Neural progenitor cell (in vitro differentiated cells): ENCODE results near the gene BCAS3. TPM values are rescaled to one million over a fixed set of nuclear protein-coding genes. Genes with fewer than 3 reads are reported as not detected.

Source experiments
- DNase-seq: peaks from one replicate; pipeline ENCODE4 v3.0.0-alpha.2; 2016; ENCODE audit warnings: low spot score
- H2AFZ ChIP-seq: fragments of 200-600 bp; sonication (generic); replicated peaks from 2 replicates; pipeline ENCODE4 v1.6.1; 2016; ENCODE audit warnings: antibody characterized with exemption
- H3F3A ChIP-seq: fragments of 200-600 bp; sonication (generic); 2 replicates; pipeline ENCODE4 v1.6.1; 2016; ENCODE audit warnings: antibody characterized with exemption, low read depth
- H3K27ac ChIP-seq: fragments of 200-600 bp; sonication (generic); 2 replicates; pipeline ENCODE4 v1.5.1; 2016; ENCODE audit warnings: mild to moderate bottlenecking
- H3K27me3 ChIP-seq: fragments of 200-600 bp; sonication (generic); 2 replicates; pipeline ENCODE4 v1.6.1; 2016; ENCODE audit warnings: mild to moderate bottlenecking, moderate library complexity
- H3K36me3 ChIP-seq: fragments of 200-600 bp; sonication (generic); 2 replicates; pipeline ENCODE4 v1.5.1; 2016
- H3K4me1 ChIP-seq: fragments of 200-600 bp; sonication (generic); 2 replicates; pipeline ENCODE4 v1.6.1; 2016; ENCODE audit warnings: mixed run types
- H3K4me2 ChIP-seq: fragments of 200-600 bp; sonication (generic); 2 replicates; pipeline ENCODE4 v1.6.1; 2016
- H3K4me3 ChIP-seq: fragments of 200-600 bp; sonication (generic); 2 replicates; pipeline ENCODE4 v1.5.1; 2016
- H3K79me2 ChIP-seq: fragments of 200-600 bp; sonication (generic); 2 replicates; pipeline ENCODE4 v1.6.1; 2016; ENCODE audit warnings: low read depth
- H3K9ac ChIP-seq: fragments of 200-600 bp; sonication (generic); 2 replicates; pipeline ENCODE4 v1.6.1; 2016
- H3K9me3 ChIP-seq: fragments of 200-600 bp; sonication (generic); 2 replicates; pipeline ENCODE4 v1.5.1; 2016; ENCODE audit warnings: low read depth
- H4K20me1 ChIP-seq: fragments of 200-600 bp; sonication (generic); 2 replicates; pipeline ENCODE4 v1.6.1; 2016; ENCODE audit warnings: low read depth
- H3K27ac Mint-ChIP-seq: 3 replicates; pipeline ENCODE4 v1.8.0; 2021; ENCODE audit warnings: mixed read lengths
- H3K27me3 Mint-ChIP-seq: 2 replicates; pipeline ENCODE4 v1.8.0; 2022; ENCODE audit warnings: low read depth, mild to moderate bottlenecking, inconsistent platforms, moderate library complexity, mixed read lengths; ENCODE audit not compliant: insufficient read depth
- H3K36me3 Mint-ChIP-seq: 3 replicates; pipeline ENCODE4 v1.8.0; 2021; ENCODE audit warnings: mixed read lengths
- H3K4me1 Mint-ChIP-seq: 3 replicates; pipeline ENCODE4 v1.8.0; 2021; ENCODE audit warnings: mixed read lengths
- H3K4me3 Mint-ChIP-seq: 3 replicates; pipeline ENCODE4 v1.8.0; 2021; ENCODE audit warnings: mild to moderate bottlenecking, moderate library complexity, mixed read lengths
- H3K9me3 Mint-ChIP-seq: 3 replicates; pipeline ENCODE4 v1.8.0; 2020; ENCODE audit warnings: mixed read lengths
- CTCF ChIP-seq: fragments of 200-600 bp; sonication (generic); IDR thresholded peaks from 2 replicates; pipeline ENCODE4 v1.5.1; 2017; ENCODE audit warnings: antibody characterized with exemption, mild to moderate bottlenecking
- EZH2 ChIP-seq: fragments of 200-600 bp; sonication (generic); IDR thresholded peaks from 2 replicates; pipeline ENCODE4 v1.6.1; 2017; ENCODE audit warnings: antibody characterized with exemption, mild to moderate bottlenecking, moderate library complexity
- EZH2phosphoT487 ChIP-seq: fragments of 200-600 bp; sonication (generic); IDR thresholded peaks from 2 replicates; pipeline ENCODE4 v1.6.1; 2017; ENCODE audit warnings: antibody characterized with exemption
- total RNA-seq: library from RNA; depleted of rRNA; stranded (reverse); fragments of >200 nt; gene quantifications from 2 replicates; pipeline ENCODE4 v1.2.3, GENCODE V29; 2015; ENCODE audit warnings: low replicate concordance

Gene BCAS3
- total RNA-seq, 1 donor from 2014 or later = 60.9 TPM

- peak overlapping the region; percentile 70 for H2AFZ ChIP-seq
- Mint-ChIP-seq H3K9me3 (no peaks in the 10 kb centered on the region), H3K4me1 (peaks cover 12% of the 10 kb centered on the region), H3K4me3 (peak overlapping the region; percentile 98), H3K36me3 (no peaks in the 10 kb centered on the region), H3K27me3 (peaks cover 4% of the 10 kb centered on the region), H3K27ac (peak overlapping the region; percentile 85)
- no peak for TF ChIP-seq EZH2
- no peak for TF ChIP-seq CTCF
- no peak for TF ChIP-seq EZH2phosphoT487
- H3K27me3 ChIP-seq = no peaks in the 10 kb centered on the region
- H3F3A ChIP-seq = peaks cover 9% of the 10 kb centered on the region
- H3K9me3 ChIP-seq = no peaks in the 10 kb centered on the region
- H3K4me2 ChIP-seq = peak overlapping the region; percentile 85
- H3K9ac ChIP-seq = peak overlapping the region; percentile 67
- H3K27ac ChIP-seq = peak overlapping the region; percentile 11
- no peak for DNase-seq
- no peaks in the 10 kb centered on the region for H4K20me1 ChIP-seq
- peak overlapping the region; percentile 55 for H3K4me3 ChIP-seq
- no peaks in the 10 kb centered on the region for H3K79me2 ChIP-seq
- H3K4me1 ChIP-seq = peaks cover 5% of the 10 kb centered on the region
- H3K36me3 ChIP-seq = no peaks in the 10 kb centered on the region
These were observed 430 bp downstream of the BCAS3 start for GRCh38 chr17:60678118-60678444.

- H3K4me3 ChIP-seq = no peak overlapping the region
- H3K27me3 ChIP-seq = no peaks in the 10 kb centered on the region
- H3K27ac ChIP-seq = no peak overlapping the region
- H3K9ac ChIP-seq = no peak overlapping the region
- no peaks in the 10 kb centered on the region for H3K9me3 ChIP-seq
- Mint-ChIP-seq H3K9me3 (no peaks in the 10 kb centered on the region), H3K27me3 (peaks cover 4% of the 10 kb centered on the region), H3K27ac (no peak overlapping the region), H3K4me1 (peaks cover 12% of the 10 kb centered on the region), H3K36me3 (no peaks in the 10 kb centered on the region), H3K4me3 (peak overlapping the region; percentile 98)
- no peaks in the 10 kb centered on the region for H4K20me1 ChIP-seq
- H3K4me1 ChIP-seq = peaks cover 5% of the 10 kb centered on the region
- H2AFZ ChIP-seq = no peak overlapping the region
- peaks cover 9% of the 10 kb centered on the region for H3F3A ChIP-seq
- DNase-seq = no peak
- H3K4me2 ChIP-seq = no peak overlapping the region
- no peaks in the 10 kb centered on the region for H3K36me3 ChIP-seq
- TF ChIP-seq EZH2phosphoT487 (no peak), EZH2 (no peak), CTCF (no peak)
- no peaks in the 10 kb centered on the region for H3K79me2 ChIP-seq
These were observed 1.6 kb downstream of the BCAS3 start for GRCh38 chr17:60679287-60679686.

GRCh38 chr17:60680754-60681153, 3.1 kb downstream of the BCAS3 start:
- H3K36me3 Mint-ChIP-seq = no peaks in the 10 kb centered on the region
- no peak for TF ChIP-seq EZH2
- TF ChIP-seq EZH2phosphoT487 = no peak
- no peak for TF ChIP-seq CTCF
- Histone ChIP-seq H3K4me2 (no peak overlapping the region), H3K9ac (no peak overlapping the region), H3K27ac (no peak overlapping the region), H3K4me3 (no peak overlapping the region), H4K20me1 (no peaks in the 10 kb centered on the region), H3F3A (peaks cover 9% of the 10 kb centered on the region), H3K79me2 (no peaks in the 10 kb centered on the region), H3K36me3 (no peaks in the 10 kb centered on the region), H3K4me1 (peaks cover 5% of the 10 kb centered on the region), H3K9me3 (no peaks in the 10 kb centered on the region), H2AFZ (no peak overlapping the region), H3K27me3 (no peaks in the 10 kb centered on the region)
- no peak overlapping the region for H3K27ac Mint-ChIP-seq
- no peaks in the 10 kb centered on the region for H3K9me3 Mint-ChIP-seq
- no peaks in the 10 kb centered on the region for H3K27me3 Mint-ChIP-seq
- H3K4me3 Mint-ChIP-seq = no peak overlapping the region
- peaks cover 12% of the 10 kb centered on the region for H3K4me1 Mint-ChIP-seq
- DNase-seq = no peak

- H3K4me3 ChIP-seq = no peak overlapping the region
- H3K9me3 ChIP-seq = no peaks in the 10 kb centered on the region
- H3F3A ChIP-seq = no peaks in the 10 kb centered on the region
- H3K27me3 Mint-ChIP-seq = no peaks in the 10 kb centered on the region
- DNase-seq = no peak
- H3K79me2 ChIP-seq = no peaks in the 10 kb centered on the region
- no peak overlapping the region for H3K27ac Mint-ChIP-seq
- no peak overlapping the region for H3K9ac ChIP-seq
- no peak overlapping the region for H2AFZ ChIP-seq
- TF ChIP-seq EZH2 = no peak
- no peaks in the 10 kb centered on the region for H3K4me1 Mint-ChIP-seq
- H3K36me3 ChIP-seq = no peaks in the 10 kb centered on the region
- H4K20me1 ChIP-seq = no peaks in the 10 kb centered on the region
- H3K4me2 ChIP-seq = no peak overlapping the region
- H3K9me3 Mint-ChIP-seq = no peaks in the 10 kb centered on the region
- no peaks in the 10 kb centered on the region for H3K36me3 Mint-ChIP-seq
- no peaks in the 10 kb centered on the region for H3K4me1 ChIP-seq
- no peaks in the 10 kb centered on the region for H3K27me3 ChIP-seq
- H3K4me3 Mint-ChIP-seq = no peak overlapping the region
- no peak overlapping the region for H3K27ac ChIP-seq
These were observed 7.8 kb downstream of the BCAS3 start for GRCh38 chr17:60685437-60685836.
